HG02884 (cell line): Measurements from ENCODE around the gene SPINK6.

Source experiments
- ATAC-seq: cut with Tn5 transposase; IDR thresholded peaks from one replicate; pipeline ENCODE4 v1.9.1; 2021; ENCODE audit warnings: mild to moderate bottlenecking, moderate library complexity; ENCODE audit not compliant: unreplicated experiment

The SPINK6 gene

DNA sequence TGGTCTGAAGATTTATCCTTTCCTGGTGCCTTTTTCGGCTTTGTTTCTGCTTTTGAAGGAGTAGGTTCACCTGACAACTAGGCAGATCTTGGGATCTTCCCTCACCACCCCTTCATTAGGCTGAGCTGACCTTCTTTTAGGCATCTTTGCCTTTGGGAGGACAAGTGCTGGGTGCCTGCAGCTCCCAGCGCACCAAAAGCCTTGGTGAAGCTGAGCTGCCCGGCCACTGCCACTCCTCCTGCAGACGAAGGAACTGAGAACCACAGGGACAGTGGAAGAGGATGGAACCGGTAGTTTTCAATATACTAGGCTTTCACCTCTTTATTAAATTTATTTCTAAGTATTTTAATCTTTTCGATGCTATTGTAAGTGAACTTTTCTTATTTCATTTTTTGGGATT lies 18.7 kb downstream of the SPINK6 start:
- ATAC-seq, result no peak

DNA sequence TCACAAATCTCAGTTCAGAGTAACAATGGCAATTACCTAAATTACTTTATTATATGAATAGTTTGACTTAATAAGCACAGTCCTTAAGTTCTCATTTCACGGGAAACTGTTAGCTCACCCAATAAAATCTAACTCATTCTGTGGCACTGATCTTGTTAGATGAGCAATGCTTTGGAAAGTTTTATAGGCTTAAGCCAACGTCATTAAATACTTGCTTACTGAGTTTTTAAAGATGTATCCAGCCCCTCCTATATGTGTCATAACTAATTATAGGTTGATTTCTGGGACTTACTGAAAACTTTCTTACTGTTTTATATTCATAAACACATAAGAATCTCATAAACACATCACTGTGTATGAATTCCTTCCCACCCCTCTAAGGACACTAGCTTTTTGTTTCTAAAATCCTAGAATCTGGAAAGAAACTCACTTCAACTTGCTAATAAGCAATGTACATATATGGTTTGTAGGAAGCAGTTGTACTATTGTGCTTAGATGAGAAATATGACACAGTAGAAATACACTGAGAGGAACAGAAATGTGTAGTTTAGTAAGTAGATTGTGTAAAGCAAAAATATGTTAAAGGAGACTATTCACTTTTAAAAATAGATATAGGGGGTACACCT lies 21.4 kb downstream of the SPINK6 start:
- no peak for ATAC-seq

DNA sequence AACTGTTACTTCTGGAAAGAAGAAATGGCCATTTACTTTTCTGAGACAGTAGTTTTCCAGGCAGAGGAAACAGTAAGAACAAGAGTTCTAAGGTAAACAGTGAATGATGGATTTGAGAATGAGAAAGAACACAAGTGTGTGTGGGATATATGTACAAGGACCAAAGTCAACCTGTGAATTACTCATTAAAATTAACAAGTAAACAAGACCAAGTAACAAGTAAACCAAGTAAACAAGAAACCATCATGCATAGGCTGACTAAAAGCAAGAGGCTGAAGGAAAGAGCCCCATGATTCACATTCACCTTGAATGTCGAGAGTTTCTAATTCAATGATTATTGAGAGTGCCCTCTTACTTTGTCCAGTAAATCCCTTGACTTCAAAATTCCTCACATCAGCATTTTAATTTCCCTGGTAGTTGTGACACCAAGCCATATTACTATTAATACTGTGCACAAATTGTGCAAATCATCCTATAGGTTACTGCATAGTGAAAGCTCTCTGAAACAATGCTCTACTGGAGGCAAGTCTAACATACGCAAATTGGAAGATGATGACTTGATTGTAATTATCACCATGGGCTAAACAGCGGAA lies 25.6 kb downstream of the SPINK6 start:
- no peak for ATAC-seq

DNA sequence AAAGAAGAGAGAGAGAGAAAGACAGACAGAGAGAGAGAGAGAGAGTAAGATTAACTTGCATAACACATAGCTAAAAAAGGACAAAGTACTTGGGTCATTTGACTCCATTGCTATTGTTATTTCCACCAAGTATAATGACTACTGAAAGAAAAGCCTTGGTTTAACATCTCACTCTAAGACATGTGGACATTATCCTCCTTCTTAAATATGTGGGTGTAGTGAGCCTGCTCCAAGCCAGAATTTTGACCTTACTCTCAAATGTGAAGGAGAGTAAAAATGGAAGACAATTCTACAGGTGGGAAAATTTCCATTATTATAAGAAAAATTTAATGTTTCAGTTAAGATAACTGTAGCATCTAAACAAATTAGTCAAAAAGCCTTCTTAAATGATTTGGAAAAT lies 27.0 kb downstream of the SPINK6 start:
- no peak for ATAC-seq

DNA sequence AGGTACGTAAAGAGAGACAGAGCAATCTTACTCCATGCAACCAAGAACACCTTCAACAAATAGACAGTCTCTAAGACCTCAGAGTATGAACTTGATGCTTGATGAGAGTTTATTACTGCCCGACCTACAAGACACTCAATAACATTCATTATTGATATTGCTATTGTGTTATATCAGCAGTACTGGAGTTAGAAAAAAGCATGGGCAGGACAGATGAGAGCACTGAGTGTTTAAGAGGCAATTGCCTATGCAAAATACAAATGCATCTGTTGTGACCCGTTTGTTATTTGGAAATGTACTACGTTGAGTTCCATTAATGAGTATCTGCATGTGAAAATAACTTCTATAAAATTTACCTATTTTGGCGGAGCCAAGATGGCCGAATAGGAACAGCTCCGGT lies 27.4 kb downstream of the SPINK6 start:
- ATAC-seq, result no peak

DNA sequence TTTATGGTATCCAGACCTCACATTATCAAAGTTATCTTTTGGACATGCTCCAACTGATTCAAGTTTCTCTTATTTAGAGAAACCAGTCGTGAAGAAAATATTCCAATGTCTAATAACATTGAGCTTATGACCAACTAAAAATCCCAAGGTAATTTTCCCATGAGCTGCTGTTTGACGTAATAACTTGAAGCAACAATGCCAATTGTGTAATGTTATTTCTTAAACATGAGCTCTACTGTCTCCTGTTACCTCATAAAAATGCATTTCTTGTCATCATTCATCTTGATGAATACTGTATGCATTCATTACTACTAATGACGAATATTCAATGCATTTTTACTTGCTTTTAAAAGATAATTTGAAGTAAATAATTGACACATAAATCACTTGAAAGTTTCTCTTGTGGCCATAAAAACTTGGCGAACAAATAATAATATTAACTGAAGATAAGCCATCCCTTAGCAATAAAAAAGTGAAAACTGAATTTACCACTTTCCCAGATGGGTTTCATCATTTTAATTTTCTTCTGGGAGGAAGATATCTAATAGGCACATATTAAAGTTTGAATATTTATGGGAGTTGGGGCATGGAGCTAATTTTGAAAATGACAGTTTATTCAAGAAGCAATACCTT lies 35.1 kb downstream of the SPINK6 start:
- no peak for ATAC-seq

DNA sequence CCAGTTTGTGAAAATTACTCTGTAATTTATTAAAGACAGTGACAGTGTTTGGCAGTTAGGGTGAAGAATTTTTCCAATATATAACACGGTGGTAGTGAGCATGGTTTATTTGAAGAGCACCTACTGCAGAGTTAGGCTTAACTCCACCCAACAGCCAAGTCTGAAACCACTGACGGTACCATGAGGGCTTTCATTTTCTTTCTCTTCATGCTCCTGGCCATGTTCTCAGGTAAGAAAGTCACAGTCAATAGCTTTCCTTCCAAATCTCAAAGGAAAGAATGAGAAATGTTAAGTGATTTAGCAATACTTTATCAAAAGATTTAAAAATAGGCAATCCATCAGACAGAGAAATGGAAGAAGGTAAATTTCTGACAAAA lies 35.6 kb downstream of the SPINK6 start, which contains the start of gene MARCOL:
TSS of gene MARCOL (plus strand) at position 108 of the 377 bp plus-strand sequence. CDS start at position 181, 73 bp downstream.
- ATAC-seq, result no peak

DNA sequence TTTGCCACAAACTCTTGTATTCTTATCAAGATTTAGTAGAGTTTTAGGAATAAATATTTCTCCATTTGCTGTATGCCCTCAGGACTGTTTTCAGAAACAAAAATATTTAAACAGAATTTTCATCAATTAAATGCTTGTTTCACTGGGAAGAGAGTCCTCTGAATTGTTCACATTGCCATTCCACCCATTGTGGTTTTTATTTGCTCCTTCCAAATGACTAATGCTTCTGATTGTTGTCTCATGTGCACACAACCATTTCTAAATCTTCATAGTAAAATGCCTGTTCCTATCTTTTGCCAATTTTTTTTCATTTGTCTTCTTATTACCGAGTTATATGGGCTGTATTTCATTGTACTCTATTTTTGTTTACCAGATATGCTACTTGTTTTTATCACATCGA lies 46.1 kb downstream of the SPINK6 start:
- no peak for ATAC-seq

DNA sequence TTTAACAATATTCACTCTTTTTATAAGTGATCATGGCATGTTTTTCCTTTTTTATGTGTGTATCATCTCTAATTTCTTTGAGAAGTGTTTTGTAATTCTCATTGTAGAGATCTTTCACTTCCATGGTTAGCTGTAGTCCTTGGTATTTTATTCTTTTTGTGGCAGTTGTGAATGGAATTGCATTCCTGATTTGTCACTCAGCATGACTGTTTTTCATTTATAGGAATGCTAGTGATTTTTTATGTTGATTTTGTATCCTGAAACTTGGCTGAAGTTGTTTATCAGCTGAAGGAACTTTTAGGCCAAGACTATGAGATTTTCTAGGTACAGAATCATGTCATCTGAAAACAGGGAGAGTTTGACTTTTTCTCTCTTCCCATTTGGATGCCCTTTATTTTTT lies 52.6 kb downstream of the SPINK6 start:
- ATAC-seq, result no peak

DNA sequence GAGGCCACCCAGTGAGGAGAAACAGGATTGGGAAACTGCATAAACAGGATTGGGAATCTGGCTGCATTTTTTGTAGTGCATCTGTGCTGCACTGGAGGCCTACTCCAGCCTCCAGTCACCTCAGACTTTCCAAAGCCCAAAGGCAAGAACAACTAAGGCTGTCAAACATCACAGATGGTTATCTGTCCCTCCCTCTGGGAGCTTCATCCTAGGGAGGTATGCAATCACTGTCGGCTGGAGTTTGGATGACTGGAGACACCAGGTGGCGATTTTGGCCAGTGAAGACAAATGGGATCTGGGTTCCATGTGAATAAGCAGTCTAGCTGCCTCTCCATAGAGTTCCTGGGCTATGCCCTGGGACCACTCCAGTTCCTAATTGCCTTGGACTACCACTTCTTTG lies 56.4 kb downstream of the SPINK6 start:
- no peak for ATAC-seq

DNA sequence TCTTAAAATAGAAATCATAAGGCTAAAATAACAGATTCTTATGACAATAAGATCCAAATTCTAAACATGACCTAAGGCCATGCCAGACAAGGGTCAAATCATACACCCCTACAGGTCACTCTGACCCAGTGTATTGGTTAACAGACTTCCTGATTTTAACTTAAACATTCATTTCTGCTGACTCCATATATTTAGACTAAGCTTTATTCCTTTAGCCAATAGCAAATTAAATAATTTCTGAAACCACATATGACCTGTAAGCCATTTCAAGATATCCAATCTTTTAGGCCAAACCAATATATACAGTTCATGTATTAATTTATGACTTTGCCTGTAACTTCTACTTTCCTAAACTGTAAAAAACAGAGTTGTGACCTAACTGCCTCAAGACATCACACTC lies 58.4 kb downstream of the SPINK6 start:
- ATAC-seq, result no peak
